GM19193 (cell line): Measurements from ENCODE around the gene DDX3X.

Source experiments
- POLR2A ChIP-seq: IDR thresholded peaks from 4 replicates; pipeline ENCODE4 v1.6.1; 2011; ENCODE audit not compliant: insufficient read depth, insufficient read length; ENCODE audit errors: extremely low read depth

The DDX3X gene

DNA sequence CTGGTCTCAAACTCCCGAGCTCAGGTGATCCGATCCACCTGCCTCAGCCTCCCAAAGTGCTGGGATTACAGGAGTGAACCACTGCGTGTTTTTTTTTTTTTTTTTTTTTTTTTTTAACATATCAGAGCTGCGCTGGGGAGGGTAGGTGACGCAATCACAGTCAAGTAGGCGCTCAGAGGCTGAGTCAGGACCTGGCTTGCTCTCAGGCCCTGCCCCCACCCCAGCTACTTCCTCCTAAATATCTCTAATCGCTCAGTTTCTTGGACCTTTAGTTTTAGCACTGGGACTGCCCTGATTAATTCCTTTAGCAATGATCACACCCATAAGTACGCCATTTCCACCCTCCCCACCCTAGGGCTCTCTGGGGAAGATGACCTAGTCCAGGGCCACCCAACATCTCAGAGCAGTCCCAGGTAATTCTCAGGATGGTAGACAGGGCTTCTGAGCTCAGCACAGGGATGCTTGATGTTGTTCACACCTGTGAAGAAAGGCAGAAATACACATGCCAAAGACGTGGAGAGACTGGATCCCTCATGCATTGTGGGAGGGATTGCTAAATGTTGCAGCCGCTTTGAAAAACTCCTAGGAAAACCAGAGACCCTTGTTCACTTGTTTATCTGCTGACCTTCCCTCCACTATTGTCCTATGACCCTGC lies 50.2 kb downstream of the DDX3X start:
- TF ChIP-seq POLR2A = no peak

DNA sequence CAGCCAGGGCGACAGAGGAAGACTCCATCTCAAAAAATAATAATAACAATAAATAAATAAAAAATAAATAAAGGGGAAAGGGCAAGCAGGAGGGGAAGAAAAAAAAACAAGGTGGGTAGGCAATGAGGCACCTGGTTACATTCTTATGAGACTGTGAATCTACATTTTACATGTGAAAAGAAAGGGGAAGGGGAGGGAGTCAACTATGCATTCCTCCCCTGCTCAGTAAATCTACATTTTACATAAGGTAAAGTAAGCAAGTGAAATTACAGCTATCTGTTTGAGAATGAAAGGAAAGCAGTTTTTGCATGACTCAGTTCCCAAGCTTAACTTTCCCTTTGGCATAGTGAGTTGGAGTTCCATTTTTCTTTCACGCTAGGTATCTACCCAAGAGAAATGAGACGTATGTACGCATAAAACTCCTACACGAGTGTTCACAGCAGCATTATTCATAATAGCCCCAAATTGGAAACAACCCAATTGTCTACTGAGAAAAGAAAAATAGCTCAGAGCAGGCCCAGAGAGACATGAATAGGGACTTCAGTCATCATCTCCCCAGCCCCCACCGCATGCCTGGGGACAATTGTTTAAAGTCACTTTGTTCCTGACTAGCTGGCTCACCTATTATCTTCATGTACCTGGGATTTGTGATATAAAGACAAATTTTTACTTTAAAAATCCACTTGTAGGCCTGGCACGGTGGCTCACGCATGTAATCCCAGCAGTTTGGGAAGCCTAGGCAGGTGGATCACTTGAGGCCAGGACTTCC lies 52.4 kb downstream of the DDX3X start:
- TF ChIP-seq POLR2A = no peak

DNA sequence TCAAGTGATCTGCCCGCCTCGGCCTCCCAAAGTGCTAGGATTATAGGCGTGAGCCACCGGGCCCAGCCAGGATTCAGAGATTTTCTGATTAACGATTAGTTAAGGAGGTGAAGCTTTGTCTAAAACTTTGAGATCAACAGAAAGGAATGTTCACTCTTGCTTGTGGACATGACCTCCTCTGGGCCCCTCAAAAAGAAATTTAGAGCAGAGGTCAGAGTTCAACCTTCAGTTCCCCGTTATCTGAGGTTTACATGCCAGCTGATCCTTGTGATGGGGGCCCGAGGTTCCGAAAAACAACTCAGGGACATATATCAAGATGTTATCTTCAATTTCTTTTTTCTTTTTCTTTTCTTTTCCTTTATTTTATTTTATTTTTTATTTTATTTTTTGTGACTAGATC lies 54.6 kb downstream of the DDX3X start:
- no peak for TF ChIP-seq POLR2A

DNA sequence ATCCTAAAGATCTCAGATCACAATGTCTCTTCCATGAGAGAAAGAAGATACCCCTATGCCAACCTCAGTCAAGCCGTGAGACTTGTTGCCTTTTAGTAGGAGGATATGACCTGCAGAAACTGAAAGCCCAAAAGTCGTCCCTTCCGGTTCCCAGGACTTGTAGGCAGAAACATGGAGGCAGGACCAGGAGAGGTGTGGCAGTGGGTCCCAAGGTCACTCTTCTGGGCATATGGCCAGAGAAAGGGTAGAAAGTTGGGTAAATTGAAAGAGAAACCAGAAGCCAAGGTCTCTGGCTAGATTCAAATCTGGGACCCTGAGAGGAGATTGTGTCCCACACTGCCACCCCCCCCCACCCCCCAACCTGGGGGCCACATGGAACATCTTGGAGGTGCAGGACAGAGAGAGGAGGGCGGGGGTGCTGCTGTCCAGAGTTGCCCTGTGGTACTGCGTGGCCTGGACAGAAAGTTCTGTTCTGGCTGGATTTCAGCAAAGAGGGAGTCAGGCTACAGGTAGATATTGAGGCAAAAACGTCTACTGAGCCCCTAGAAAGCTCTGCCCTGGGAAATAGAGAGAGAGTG lies 55.4 kb downstream of the DDX3X start:
- TF ChIP-seq POLR2A = no peak

DNA sequence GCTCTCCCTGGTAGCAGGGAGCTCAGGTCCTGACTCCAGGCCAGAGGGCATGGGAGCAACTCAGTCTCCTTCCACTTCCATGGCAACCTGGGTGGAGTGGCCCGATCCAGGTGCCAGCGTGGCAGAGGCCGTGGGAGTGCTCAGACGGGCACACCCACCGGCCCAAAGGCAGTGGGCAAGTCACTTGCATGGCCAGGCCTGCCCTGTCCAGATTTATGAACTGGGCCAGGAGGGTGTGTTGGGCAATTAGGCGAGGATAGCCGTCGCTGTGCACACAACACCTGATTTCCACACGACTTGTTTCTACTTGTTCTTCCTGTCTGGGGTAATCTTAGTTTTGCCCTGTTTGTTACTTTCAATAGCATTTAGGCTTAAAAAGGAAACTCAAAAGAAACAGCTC lies 57.6 kb downstream of the DDX3X start:
- TF ChIP-seq POLR2A = no peak

DNA sequence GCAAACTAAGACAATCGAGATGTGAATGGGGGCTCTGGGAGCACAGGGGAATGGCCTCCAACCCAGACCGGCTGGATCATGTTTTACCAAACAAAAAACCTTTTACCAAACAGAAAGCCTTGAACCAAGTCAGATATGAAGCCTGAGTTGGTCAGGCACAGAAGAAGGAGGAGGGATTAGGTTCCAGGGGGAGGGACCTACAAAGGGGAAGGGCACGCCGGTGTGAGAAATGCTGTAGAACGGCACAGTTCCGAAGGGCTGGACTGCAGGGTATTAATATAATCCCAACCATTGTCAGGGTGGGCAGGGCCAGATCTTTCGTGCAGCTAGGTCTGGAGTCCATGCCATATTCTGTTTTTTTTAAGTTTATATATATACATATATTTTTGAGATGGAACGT lies 60.3 kb downstream of the DDX3X start:
- TF ChIP-seq POLR2A = no peak

DNA sequence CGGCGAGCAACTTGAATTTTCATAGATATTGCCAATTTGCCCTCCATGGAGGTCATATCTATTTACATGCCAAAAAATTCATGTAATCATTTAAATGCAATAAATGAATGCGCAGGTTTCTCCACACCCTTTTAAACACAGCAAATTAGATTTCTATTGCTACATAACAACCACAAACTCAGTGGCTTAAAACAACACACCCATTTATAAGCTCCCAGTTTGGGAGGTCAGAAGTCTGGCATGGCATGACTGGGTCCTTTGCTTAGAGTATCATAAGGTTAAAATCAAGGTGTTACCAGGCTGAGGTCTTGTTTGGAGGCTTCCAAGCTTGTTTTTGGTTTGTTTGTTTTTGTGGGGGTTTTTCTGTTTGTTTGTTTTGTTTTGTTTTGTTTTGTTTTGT lies 63.3 kb downstream of the DDX3X start:
- no peak for TF ChIP-seq POLR2A

DNA sequence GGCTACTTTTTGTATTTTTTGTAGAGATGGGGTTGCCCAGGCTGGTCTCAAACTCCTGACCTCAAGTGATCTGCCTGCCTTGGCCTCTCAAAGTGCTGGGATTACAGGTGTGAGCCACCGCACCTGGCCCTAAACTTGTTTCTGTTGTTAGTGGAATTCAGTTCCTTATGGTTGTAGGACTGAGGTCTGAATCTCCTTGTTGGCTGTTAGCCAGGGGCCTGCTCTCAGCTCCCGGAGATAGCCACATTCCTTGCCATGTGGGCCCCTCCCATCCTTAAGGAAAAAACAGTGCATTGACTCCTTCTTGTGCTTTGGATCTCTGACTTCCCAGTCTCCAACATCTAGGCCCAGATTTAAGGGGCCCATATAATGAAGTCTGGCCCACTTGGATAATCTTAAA lies 63.8 kb downstream of the DDX3X start:
- no peak for TF ChIP-seq POLR2A

DNA sequence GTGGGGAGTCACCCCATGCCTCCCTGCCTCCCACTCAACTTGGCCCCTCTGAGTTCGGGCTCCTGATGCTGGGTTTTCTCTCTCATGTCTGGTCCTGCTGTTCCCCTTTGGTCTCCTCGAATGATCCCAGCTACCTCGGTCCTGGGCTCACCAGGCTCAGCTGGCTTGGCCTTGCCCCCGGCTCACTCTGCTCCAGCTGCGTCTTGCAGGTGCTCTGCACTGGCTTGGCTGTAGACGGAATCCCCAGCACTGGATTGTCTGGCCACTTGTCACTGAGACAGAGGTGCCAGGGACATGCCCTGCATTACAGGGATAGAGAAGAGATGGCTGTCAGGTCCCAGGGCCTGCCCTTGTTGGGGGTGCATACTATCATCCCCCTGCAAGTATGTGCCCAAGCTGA lies 71.6 kb downstream of the DDX3X start:
- TF ChIP-seq POLR2A = no peak

DNA sequence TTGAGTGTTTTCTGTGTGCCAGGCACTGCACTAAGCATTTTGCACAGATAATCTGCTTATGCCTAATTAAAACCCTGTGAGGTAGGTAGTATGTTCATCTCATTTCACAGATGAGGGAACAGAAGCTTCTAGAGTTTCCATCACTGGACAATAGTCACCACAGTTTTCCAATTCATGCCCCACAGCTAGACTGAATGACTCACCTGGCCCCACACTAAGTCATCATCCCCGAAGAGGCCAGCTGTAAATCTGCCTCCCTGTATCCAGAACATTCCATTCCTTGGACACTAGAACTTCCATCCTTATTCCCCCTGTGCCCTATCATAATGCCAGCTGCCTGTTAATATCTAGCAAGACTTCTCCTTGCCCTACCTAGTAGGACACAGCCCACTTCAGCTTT lies 72.2 kb downstream of the DDX3X start:
- TF ChIP-seq POLR2A = no peak

DNA sequence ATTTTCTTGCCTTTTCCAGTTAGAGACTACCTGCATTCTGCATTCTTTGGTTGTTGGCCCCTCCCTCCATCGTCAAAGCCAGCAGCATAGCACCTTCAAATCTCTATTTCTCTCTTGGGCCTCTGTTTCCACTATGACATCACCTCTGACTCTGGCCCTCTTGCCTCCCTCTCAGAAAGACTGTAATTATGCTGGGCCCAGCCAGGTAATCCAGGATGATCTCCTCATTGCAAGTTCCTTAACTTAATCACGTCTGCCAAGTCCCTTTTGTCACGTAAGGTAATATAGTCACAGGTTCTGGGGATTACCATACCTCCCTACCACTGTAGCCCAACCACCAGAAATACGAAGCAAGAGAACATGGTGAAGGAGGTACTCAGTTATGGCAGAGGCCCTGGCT lies 73.9 kb downstream of the DDX3X start:
- no peak for TF ChIP-seq POLR2A

DNA sequence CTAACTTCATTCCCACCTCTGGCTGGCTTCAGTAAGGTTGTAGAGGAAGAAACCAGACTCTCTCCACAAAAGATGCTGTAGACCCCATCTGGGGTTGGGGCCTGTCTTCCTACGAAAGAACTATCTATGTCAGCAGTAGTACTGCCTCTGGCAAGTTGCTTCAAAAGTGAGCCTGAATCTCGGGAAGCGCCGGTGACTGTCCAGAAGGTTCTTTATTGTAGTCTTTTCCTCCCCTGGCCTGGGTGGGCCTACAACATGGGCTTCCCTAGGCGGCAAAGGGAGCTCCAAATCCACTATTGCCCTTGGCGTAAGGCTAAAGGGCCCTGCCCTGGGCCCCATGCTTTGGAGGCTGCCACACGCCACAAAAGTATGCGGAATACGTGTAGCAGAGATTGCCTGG lies 74.6 kb downstream of the DDX3X start:
- no peak for TF ChIP-seq POLR2A

DNA sequence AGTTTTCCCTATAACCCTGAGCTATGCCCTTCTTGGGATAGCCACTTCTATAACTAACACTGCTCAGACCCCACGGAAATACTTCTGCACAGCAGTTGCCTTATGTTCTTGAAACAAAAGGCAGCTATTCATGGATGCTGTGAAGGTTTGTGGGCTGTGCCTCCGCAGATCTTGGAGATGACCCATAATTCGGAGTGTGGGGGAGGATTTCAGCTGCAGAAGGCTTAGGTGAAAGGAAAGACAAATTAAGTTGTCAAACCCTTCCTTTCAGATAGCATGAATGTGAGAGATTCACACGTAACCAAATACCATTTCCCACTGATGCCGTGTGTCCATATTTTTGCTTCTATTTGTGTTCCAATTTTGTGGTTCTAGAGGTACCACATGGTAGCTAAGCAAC lies 75.0 kb downstream of the DDX3X start:
- TF ChIP-seq POLR2A = no peak

DNA sequence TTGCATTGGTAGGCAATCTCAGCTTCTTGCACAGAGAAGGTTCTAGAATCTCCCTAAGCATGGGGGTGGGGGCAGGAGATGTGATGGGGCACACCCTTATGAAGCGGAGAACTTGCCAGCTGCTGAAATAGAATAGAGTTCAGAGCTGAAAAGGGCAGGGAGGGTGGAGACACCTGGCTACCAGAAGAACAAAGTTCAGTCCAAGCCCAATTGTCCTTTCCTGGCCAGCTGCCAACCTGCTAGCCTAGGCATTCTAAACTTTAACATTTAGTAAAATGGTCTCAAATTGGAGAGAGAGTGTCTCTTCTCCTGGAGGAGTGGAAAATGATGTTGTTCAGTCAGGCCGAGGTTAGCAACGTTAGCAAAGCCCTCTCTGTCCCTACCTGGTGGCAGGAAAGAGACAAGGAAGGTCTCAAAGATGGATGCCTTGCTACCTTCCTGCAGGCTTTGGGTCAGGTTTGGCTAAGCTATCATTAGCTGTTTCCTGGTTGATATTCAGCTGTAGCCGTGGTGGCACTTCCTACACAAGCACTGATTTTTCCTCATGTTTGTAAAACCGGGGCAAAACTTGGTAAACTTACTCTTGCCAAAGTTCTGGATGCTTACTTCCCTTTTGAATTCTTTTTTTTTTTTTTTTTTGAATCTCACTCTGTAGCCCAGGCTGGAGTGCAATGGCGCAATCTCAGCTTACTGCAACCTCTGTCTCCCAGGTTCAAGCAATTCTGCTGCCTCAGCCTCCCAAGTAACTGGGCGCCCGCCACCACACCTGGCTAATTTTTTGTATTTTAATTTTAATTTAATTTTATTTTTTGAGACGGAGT lies 78.5 kb downstream of the DDX3X start:
- TF ChIP-seq POLR2A = no peak
